Stimulated activated naive CD8-positive, alpha-beta T cell treated with anti-CD3 and anti-CD28 coated beads, Interleukin-15, Interleukin-2, amounts not matched to agents 100 U/mL and 50 U/mL, for 24 hours (primary cell): Measurements from ENCODE around the gene CENPW.

ENCODE experiments used
- ATAC-seq: fragments of 150-1000 bp; cut with Tn5 transposase; one replicate; pipeline ENCODE4 v1.10.0; 2021
- DNase-seq: peaks from one replicate; pipeline ENCODE4 v3.0.0; 2021

CENPW gene

GRCh38 chr6:126373344-126373743, 33.4 kb downstream of the CENPW start:
- no peak for ATAC-seq
- no peak for DNase-seq

- DNase-seq (no peak), ATAC-seq (no peak)
These were observed 34.5 kb downstream of the CENPW start for GRCh38 chr6:126374372-126374771.

- DNase-seq (no peak), ATAC-seq (no peak)
These were observed 36.8 kb downstream of the CENPW start for GRCh38 chr6:126376682-126377081.

- DNase-seq: no peak
- no peak for ATAC-seq
These were observed 37.8 kb downstream of the CENPW start for GRCh38 chr6:126377594-126378153.

- ATAC-seq (no peak), DNase-seq (no peak)
These were observed 40.2 kb downstream of the CENPW start for GRCh38 chr6:126380072-126380583.

- DNase-seq (no peak), ATAC-seq (no peak)
These were observed 41.6 kb downstream of the CENPW start for GRCh38 chr6:126381498-126381897.

- no peak for ATAC-seq
- DNase-seq: no peak
These were observed 43.3 kb downstream of the CENPW start for GRCh38 chr6:126383203-126383602.

GRCh38 chr6:126385536-126385935, 45.6 kb downstream of the CENPW start:
- DNase-seq: no peak
- no peak for ATAC-seq

- DNase-seq (no peak), ATAC-seq (no peak)
These were observed 48.2 kb downstream of the CENPW start for GRCh38 chr6:126388104-126388598.

- DNase-seq: no peak
These were observed 56.2 kb downstream of the CENPW start for GRCh38 chr6:126396131-126396530.

More at GRCh38 chr6:126396131-126396530, 56.2 kb downstream of the CENPW start:
- no peak for ATAC-seq
